Midbrain (tissue), 1 donor: ENCODE measurements around the gene SEC63.
"Not testable (repeated sequence)": the region's sequence is repeated elsewhere in the genome, so short reads cannot be mapped to it uniquely, and the experiment has no call there.

ENCODE experiments used
- DNase-seq: peaks from one replicate; lab custom pipeline; 2025; lab: John Stamatoyannopoulos, UW

Gene SEC63

GRCh38 chr6:107928984-107929383, 29.0 kb downstream of the SEC63 start:
- DNase-seq: no peak

- not testable (repeated sequence) for DNase-seq
Observed at GRCh38 chr6:107926697-107927544, 31.1 kb downstream of the SEC63 start.

- DNase-seq: no peak
Observed at GRCh38 chr6:107917451-107918375, 40.3 kb downstream of the SEC63 start.

- DNase-seq: not testable (repeated sequence)
Observed at GRCh38 chr6:107916961-107917360, 41.0 kb downstream of the SEC63 start.

- DNase-seq: no peak
Observed at GRCh38 chr6:107911692-107912091, 46.3 kb downstream of the SEC63 start.

GRCh38 chr6:107894809-107895396, 63.1 kb downstream of the SEC63 start:
- no peak for DNase-seq

- not testable (repeated sequence) for DNase-seq
Observed at GRCh38 chr6:107890431-107890830, 67.6 kb downstream of the SEC63 start.

GRCh38 chr6:107885950-107886349, 72.1 kb downstream of the SEC63 start:
- not testable (repeated sequence) for DNase-seq

GRCh38 chr6:107879941-107880340, 78.1 kb downstream of the SEC63 start:
- no peak for DNase-seq

- no peak for DNase-seq
Observed at GRCh38 chr6:107877968-107878367, 80.0 kb downstream of the SEC63 start.

- no peak for DNase-seq
Observed at GRCh38 chr6:107871976-107872375, 86.0 kb downstream of the SEC63 start.

- not testable (repeated sequence) for DNase-seq
Observed at GRCh38 chr6:107871512-107871911, 86.5 kb downstream of the SEC63 start.

- DNase-seq: no peak
Observed at GRCh38 chr6:107871016-107871415, 87.0 kb downstream of the SEC63 start.

- no peak for DNase-seq
Observed at GRCh38 chr6:107870381-107870780, 87.6 kb downstream of the SEC63 start.

GRCh38 chr6:107869871-107870270, 88.1 kb downstream of the SEC63 start:
- DNase-seq: no peak

GRCh38 chr6:107868867-107869611, 89.0 kb downstream of the SEC63 start:
- no peak for DNase-seq

- no peak for DNase-seq
Observed at GRCh38 chr6:107867302-107867615, 90.7 kb downstream of the SEC63 start.

- DNase-seq: peak; percentile 46
Observed at GRCh38 chr6:107866606-107867301, 91.3 kb downstream of the SEC63 start.

- DNase-seq: no peak
Observed at GRCh38 chr6:107864226-107865127, 93.5 kb downstream of the SEC63 start.

- DNase-seq: no peak
Observed at GRCh38 chr6:107862383-107862782, 95.6 kb downstream of the SEC63 start.
